ENCODE measurements around the gene AGMO. TPM values are rescaled to one million over a fixed set of nuclear protein-coding genes. Genes with fewer than 3 reads are reported as not detected.

AGMO gene
- total RNA-seq, 1 donor from 2014 or later, result 0.20 TPM

DNA sequence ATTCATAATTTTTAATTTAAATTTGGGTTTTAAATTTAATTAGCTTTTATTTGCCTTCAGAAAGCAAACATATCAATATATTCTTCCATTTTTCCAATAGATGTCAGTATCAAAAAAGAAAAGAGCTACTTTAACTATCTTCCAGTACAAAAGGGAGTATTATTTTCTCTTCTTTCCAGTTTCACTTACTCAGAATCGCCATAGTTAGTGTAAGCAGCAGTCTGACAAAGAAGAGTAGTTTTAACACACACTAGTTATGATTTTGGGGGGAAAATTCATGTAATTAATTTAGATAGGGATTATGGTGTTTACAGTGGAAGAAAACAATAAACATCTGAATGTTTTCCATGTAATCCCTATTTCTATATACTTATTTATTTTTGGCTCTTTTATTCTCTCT, 386.7 kb downstream of the AGMO start:
- Histone ChIP-seq H3K4me1 (no peaks in the 10 kb centered on the region), H3K27ac (no peak overlapping the region), H3K9me3 (no peaks in the 10 kb centered on the region), H3K27me3 (no peaks in the 10 kb centered on the region), H3K36me3 (no peaks in the 10 kb centered on the region), H3K4me3 (no peak overlapping the region)
- no peak for TF ChIP-seq CTCF (IDR thresholded peaks at IDR 0.05)
- ATAC-seq (no peak), DNase-seq (no peak)
- intact Hi-C loops (cut with DNase I), result no loop called here

GRCh38 chr7:15174485-15174884, 387.3 kb downstream of the AGMO start:
- intact Hi-C loops (cut with DNase I), result no loop called here
- DNase-seq (no peak), ATAC-seq (no peak)

GRCh38 chr7:15168489-15168888, 393.3 kb downstream of the AGMO start:
- H3K4me1 ChIP-seq, result no peaks in the 10 kb centered on the region
- H3K4me3 ChIP-seq, result no peak overlapping the region
- H3K27ac ChIP-seq, result no peak overlapping the region
- H3K36me3 ChIP-seq, result no peaks in the 10 kb centered on the region
- no peaks in the 10 kb centered on the region for H3K27me3 ChIP-seq
- no peak for DNase-seq
- no peak for TF ChIP-seq CTCF (IDR thresholded peaks at IDR 0.05)
- no peak for ATAC-seq
- H3K9me3 ChIP-seq, result no peaks in the 10 kb centered on the region
- intact Hi-C loops (cut with DNase I), result no loop called here

More at GRCh38 chr7:15174485-15174884, 387.3 kb downstream of the AGMO start:
- H3K9me3 ChIP-seq, result no peaks in the 10 kb centered on the region
- no peak for TF ChIP-seq CTCF (IDR thresholded peaks at IDR 0.05)
- no peak overlapping the region for H3K27ac ChIP-seq
- H3K27me3 ChIP-seq, result no peaks in the 10 kb centered on the region
- no peaks in the 10 kb centered on the region for H3K4me1 ChIP-seq
- no peaks in the 10 kb centered on the region for H3K36me3 ChIP-seq
- no peak overlapping the region for H3K4me3 ChIP-seq

DNA sequence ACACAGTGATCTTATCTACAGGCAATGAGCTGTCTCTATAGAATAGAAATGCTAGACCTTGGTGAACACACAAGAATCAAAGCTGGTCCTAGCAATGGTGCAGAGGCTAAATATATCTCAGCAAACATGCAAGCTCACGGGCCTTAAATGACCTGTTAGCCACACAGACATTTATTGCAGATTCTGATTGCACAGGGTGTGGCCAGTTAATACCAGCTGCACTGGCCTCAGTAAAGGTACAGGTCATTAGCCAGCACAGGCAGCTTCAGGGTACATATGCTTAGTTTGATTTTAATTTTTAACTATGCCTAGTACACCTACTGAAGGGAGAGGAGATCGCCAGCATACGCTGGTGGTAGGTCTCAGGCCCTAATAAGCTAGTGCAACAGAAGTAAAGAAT, 393.9 kb downstream of the AGMO start:
- Histone ChIP-seq H3K9me3 (no peaks in the 10 kb centered on the region), H3K4me1 (no peaks in the 10 kb centered on the region), H3K4me3 (no peak overlapping the region), H3K27me3 (no peaks in the 10 kb centered on the region), H3K36me3 (no peaks in the 10 kb centered on the region), H3K27ac (no peak overlapping the region)
- no peak for DNase-seq
- no peak for ATAC-seq
- TF ChIP-seq CTCF (IDR thresholded peaks at IDR 0.05), result no peak
- intact Hi-C loops (cut with DNase I), result no loop called here

- H3K9me3 ChIP-seq, result no peaks in the 10 kb centered on the region
- no peaks in the 10 kb centered on the region for H3K36me3 ChIP-seq
- H3K4me1 ChIP-seq, result no peaks in the 10 kb centered on the region
- H3K27ac ChIP-seq, result no peak overlapping the region
- H3K27me3 ChIP-seq, result no peaks in the 10 kb centered on the region
- intact Hi-C loops (cut with DNase I), result no loop called here
- H3K4me3 ChIP-seq, result no peak overlapping the region
- no peak for TF ChIP-seq CTCF (IDR thresholded peaks at IDR 0.05)
- ATAC-seq (no peak), DNase-seq (no peak)
Measured at GRCh38 chr7:15166620-15167019, 395.2 kb downstream of the AGMO start.

DNA sequence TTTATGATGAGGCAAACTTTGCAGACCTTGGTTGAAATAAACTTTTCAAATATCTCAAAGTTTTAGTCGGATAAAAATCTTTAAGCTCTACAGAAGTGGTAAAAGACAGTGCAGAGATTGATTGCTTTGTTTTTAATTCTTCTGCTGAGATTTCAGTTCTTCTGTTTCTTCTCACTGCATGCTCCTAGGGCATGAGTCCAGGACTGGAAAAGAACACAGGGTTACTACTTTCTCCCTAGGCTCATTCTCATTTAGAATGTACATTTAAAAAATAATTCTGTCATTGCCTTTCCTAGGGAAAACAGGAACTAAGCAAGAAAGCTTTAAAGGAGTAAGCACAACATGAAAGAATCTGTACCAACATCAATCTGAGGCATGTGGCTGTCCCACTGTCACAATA, 402.6 kb downstream of the AGMO start:
- no peaks in the 10 kb centered on the region for H3K4me1 ChIP-seq
- ATAC-seq, result no peak
- no peak for TF ChIP-seq CTCF (IDR thresholded peaks at IDR 0.05)
- H3K36me3 ChIP-seq, result no peaks in the 10 kb centered on the region
- no peak overlapping the region for H3K4me3 ChIP-seq
- no peaks in the 10 kb centered on the region for H3K9me3 ChIP-seq
- H3K27ac ChIP-seq, result no peak overlapping the region
- no peaks in the 10 kb centered on the region for H3K27me3 ChIP-seq
- intact Hi-C loops (cut with DNase I), result no loop called here
- no peak for DNase-seq
